Measurements from ENCODE around the gene PRSS53. TPM values are rescaled to one million over a fixed set of nuclear protein-coding genes. Genes with fewer than 3 reads are reported as not detected.

PRSS53 gene
- polyA plus RNA-seq, 1 of the 3 experiments (the other 2 are of a cell fraction), result 3.1 TPM

DNA sequence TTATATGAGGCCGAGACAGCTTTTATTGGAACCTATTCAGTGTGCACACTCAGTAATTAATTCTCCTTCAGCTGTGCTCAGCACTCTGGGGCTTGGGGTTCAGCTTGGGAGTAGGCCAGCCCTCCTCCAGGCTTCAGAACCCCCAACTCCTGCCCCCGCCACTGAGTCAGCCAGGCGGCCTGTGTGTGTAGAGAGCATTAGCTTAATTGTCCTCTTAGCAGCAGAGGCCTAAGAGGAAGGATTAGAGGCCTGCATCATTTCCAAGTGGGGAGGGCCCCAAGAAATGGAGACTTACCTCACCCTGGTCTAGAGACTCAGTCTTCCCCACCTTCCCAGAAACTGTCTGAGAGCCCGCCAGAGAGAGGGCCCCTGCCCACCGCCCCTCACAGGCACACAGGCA is 772 bp downstream of the PRSS53 start:
- Histone ChIP-seq H3K9me3 (no peaks in the 10 kb centered on the region), H4K20me1 (ENCODE audit: insufficient read depth) (peaks cover 7% of the 10 kb centered on the region; the same call in 1 of the 2 replicates), H3K4me1 (ENCODE audit: control insufficient read depth in 1 of 2, insufficient read depth in 2 of 2, low read depth in 1 of 2, low read length in 1 of 2) (peaks cover 4 to 15% of the 10 kb centered on the region in 2 experiments; a peak in 2 of 4 replicates), H3K9ac (no peak overlapping the region), H2AFZ (ENCODE audit: low read depth) (no peak overlapping the region), H3K79me2 (ENCODE audit: insufficient read depth) (peaks cover 45% of the 10 kb centered on the region), H3K27me3 (ENCODE audit: insufficient read depth) (no peaks in the 10 kb centered on the region), H3F3A (replicated peaks; ENCODE audit: insufficient read depth) (no peaks in the 10 kb centered on the region), H3K9me2 (no peaks in the 10 kb centered on the region), H3K27ac (ENCODE audit: low read depth in 2 of 2, low read length in 1 of 2) (no peak overlapping the region), H3K4me2 (no peak overlapping the region), H3K36me3 (replicated peaks in 1 of 2; ENCODE audit: control insufficient read depth in 1 of 2, insufficient read depth in 2 of 2, low read length in 1 of 2) (peaks cover 7 to 28% of the 10 kb centered on the region in 2 experiments), H3K4me3 (ENCODE audit: low read depth in 2 of 2, low read length in 1 of 2) (no peak overlapping the region)
- CTCF ChIA-PET, result no interaction called here
- POLR2A ChIA-PET, result interaction anchor here (1.7 kb wide), 1 partner anchor 14 kb away, joined by 3 read pairs; the partner anchor contains the start of genes ZNF646 and ZNF668
- TF ChIP-seq MEF2A (IDR thresholded peaks at IDR 0.05; ENCODE audit: borderline replicate concordance, low read depth), result no peak
- TF ChIP-seq TAF1 (IDR thresholded peaks at IDR 0.05; ENCODE audit: borderline replicate concordance, low read depth, low read length), result no peak
- TF ChIP-seq MXI1 (IDR thresholded peaks at IDR 0.05; ENCODE audit: low read depth, low read length), result no peak
- no peak for TF ChIP-seq SIN3A (IDR thresholded peaks at IDR 0.05; ENCODE audit: borderline replicate concordance, low read depth, low read length)
- no peak for TF ChIP-seq GATA2 (CRISPR knock-in tag; IDR thresholded peaks at IDR 0.05)
- TF ChIP-seq, protein P1, sequence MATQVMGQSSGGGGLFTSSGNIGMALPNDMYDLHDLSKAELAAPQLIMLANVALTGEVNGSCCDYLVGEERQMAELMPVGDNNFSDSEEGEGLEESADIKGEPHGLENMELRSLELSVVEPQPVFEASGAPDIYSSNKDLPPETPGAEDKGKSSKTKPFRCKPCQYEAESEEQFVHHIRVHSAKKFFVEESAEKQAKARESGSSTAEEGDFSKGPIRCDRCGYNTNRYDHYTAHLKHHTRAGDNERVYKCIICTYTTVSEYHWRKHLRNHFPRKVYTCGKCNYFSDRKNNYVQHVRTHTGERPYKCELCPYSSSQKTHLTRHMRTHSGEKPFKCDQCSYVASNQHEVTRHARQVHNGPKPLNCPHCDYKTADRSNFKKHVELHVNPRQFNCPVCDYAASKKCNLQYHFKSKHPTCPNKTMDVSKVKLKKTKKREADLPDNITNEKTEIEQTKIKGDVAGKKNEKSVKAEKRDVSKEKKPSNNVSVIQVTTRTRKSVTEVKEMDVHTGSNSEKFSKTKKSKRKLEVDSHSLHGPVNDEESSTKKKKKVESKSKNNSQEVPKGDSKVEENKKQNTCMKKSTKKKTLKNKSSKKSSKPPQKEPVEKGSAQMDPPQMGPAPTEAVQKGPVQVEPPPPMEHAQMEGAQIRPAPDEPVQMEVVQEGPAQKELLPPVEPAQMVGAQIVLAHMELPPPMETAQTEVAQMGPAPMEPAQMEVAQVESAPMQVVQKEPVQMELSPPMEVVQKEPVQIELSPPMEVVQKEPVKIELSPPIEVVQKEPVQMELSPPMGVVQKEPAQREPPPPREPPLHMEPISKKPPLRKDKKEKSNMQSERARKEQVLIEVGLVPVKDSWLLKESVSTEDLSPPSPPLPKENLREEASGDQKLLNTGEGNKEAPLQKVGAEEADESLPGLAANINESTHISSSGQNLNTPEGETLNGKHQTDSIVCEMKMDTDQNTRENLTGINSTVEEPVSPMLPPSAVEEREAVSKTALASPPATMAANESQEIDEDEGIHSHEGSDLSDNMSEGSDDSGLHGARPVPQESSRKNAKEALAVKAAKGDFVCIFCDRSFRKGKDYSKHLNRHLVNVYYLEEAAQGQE (IDR thresholded peaks at IDR 0.05; ENCODE audit: low read depth, low read length), result no peak
- TF ChIP-seq FOXJ3 (CRISPR knock-in tag; IDR thresholded peaks at IDR 0.05), result no peak
- TF ChIP-seq EZH2phosphoT487 (IDR thresholded peaks at IDR 0.05; ENCODE audit: borderline replicate concordance, low read depth), result no peak
- TF ChIP-seq, protein P2, sequence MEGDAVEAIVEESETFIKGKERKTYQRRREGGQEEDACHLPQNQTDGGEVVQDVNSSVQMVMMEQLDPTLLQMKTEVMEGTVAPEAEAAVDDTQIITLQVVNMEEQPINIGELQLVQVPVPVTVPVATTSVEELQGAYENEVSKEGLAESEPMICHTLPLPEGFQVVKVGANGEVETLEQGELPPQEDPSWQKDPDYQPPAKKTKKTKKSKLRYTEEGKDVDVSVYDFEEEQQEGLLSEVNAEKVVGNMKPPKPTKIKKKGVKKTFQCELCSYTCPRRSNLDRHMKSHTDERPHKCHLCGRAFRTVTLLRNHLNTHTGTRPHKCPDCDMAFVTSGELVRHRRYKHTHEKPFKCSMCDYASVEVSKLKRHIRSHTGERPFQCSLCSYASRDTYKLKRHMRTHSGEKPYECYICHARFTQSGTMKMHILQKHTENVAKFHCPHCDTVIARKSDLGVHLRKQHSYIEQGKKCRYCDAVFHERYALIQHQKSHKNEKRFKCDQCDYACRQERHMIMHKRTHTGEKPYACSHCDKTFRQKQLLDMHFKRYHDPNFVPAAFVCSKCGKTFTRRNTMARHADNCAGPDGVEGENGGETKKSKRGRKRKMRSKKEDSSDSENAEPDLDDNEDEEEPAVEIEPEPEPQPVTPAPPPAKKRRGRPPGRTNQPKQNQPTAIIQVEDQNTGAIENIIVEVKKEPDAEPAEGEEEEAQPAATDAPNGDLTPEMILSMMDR (IDR thresholded peaks at IDR 0.05), result no peak
- no peak for TF ChIP-seq ELF1 (IDR thresholded peaks at IDR 0.05)
- TF ChIP-seq, protein P3, sequence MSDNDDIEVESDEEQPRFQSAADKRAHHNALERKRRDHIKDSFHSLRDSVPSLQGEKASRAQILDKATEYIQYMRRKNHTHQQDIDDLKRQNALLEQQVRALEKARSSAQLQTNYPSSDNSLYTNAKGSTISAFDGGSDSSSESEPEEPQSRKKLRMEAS (IDR thresholded peaks at IDR 0.05; ENCODE audit: low read depth), result no peak
- TF ChIP-seq RXRA (IDR thresholded peaks at IDR 0.05; ENCODE audit: borderline replicate concordance, low read depth), result no peak
- no peak for TF ChIP-seq JUND (IDR thresholded peaks at IDR 0.05)
- TF ChIP-seq, protein P4, sequence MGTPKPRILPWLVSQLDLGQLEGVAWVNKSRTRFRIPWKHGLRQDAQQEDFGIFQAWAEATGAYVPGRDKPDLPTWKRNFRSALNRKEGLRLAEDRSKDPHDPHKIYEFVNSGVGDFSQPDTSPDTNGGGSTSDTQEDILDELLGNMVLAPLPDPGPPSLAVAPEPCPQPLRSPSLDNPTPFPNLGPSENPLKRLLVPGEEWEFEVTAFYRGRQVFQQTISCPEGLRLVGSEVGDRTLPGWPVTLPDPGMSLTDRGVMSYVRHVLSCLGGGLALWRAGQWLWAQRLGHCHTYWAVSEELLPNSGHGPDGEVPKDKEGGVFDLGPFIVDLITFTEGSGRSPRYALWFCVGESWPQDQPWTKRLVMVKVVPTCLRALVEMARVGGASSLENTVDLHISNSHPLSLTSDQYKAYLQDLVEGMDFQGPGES (IDR thresholded peaks at IDR 0.05; ENCODE audit: low read depth, low read length), result no peak
- 83% methylated on average over 5 of the region's 5 CpGs for WGBS (ENCODE audit: low lambda C conversion rate)
- no peak for DNase-seq
